ENCODE measurements around the gene CELF4. TPM values are rescaled to one million over a fixed set of nuclear protein-coding genes. Genes with fewer than 3 reads are reported as not detected.

CELF4 gene
- total RNA-seq, 1 donor from 2014 or later: not detected

DNA sequence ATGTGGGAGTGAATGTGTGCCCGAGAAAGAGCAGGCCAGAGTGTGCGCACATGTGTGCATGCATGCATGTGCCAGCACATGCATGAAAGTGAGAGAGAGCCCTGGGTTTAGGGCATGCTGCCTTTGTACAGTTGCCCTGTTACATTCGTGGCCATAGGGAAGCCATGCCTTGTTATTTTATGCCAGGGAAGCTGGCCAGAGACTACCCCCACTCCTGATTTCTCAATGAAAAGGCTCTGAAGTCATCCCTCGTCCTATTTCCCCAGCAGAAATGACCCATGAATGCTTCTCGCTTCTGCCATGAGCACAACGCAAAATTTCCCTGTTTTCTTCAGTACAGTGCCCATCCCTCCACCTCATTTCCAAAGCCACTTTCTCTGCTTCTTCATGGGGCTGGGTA, 143.0 kb downstream of the CELF4 start:
- intact Hi-C loops (cut with micrococcal nuclease): no loop called here

DNA sequence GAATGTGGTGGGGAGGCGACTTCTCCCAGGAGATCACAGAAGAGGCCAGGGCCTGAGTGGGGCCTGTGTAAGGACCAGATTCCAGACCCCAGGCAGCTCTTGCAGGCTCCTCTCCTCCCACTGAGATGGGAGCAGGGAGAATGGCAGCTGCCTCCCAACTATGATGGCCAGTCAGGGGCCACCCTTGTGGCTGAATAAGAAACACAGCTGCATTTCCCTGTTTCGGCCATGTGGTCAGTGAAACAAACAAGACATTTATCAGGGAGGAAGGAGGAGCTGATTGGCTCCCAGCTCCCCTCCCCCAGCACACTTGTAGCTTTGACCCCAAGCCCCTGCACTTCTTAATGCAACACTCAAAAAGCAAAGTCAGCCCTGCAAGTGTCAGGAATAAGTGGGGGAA, 143.5 kb downstream of the CELF4 start:
- intact Hi-C loops (cut with micrococcal nuclease): no loop called here

DNA sequence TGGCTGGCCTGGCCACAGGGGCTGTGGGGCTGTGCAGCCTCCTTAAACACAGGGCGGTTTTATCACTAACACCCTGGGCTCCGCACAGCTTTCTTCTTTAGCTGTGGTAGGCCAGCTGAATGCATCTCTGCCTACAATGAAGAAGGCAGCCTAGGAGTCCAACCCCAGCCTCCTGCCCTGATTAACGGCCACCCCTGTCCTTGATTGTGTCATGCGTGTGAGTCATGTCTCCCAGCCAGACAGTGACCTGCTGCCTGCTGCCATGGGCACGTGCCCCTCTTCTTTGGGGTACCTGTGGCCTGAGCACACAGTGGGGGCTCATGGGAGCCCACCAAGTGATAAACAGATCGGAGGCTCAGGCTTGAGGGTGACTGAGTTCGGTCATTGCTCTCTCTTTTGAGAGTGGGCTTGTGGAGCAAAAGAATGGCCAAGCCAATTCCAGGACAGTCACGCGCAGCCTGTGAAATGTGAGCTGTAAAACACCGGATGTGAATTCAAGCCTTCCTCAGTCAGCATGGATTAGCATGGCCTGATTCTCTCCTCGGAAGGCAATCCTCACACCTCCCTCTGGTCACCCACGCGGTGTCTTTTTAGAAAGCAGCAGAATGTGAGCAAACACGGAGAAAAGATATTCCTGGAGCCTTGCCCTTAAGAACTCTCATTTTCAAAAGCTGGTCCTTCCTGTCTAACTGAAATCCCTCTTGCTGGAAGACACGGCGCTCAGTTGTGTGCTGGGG, 144.1 kb downstream of the CELF4 start:
- intact Hi-C loops (cut with micrococcal nuclease): no loop called here

DNA sequence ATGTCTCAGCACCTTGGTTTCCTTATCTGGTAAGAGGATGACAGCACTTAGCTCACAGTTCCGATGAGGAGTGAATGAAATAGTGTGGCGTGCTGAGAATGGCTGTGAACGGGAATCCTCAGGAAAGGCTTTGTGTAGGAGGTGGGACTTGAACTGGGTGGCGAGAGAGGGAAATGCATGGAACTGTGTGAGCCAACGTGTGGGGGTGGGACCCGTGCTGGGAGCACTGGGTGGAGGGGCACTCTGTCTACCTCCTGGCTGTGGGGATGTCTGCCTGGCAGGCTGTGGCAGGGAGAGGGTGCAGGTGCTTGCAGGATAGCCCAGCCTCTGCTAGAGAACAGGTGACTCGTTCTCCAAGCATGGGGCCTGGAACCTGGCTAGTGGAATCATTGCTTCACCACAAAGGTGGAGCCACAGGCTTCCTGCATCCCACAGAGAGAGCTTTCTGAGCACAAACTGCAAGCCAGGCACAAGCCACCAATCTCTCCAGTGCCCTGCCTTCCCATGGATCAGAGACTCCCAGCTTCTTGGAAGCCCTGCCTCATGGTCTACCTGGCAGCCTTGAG, 145.2 kb downstream of the CELF4 start:
- intact Hi-C loops (cut with micrococcal nuclease): no loop called here

DNA sequence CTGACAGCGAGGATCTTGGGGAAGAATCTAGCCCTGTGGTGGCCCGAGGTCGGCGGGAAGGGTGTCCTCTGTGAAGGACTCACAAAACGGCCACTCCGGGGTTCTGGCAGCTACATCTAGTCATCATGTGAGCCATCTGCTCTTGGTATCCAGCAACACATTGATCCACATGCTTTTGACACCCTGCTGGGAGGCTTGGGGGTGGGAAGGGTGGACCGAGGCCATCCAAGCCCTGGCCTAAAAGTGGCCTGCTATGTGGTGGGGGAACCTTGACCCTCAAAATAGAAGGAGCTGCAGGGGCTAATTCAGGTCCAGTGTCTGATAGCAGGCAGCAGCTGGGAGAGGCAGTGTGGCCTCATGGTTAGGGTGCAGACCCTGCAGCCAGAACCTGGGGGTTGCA, 145.7 kb downstream of the CELF4 start:
- intact Hi-C loops (cut with micrococcal nuclease): no loop called here

DNA sequence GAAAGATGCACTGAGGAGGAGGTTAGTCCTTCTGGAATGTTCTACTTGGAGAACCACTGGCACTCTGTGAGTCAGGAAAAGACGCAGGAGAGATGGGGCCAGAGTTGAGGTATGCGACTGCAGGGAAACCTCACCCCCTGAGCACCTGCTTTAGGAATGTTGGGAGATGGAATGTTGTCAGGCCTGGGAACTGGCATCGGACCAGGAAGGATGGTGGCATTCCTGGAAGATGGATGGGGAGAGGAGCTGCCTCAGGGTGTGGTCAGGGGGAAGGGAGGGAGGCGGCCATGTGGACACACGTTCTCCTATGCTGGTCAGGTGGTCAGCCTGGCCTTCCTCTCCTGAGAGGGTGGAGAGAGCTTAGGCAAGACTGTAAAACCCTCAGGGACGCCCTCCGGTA, 146.3 kb downstream of the CELF4 start:
- intact Hi-C loops (cut with micrococcal nuclease): no loop called here

DNA sequence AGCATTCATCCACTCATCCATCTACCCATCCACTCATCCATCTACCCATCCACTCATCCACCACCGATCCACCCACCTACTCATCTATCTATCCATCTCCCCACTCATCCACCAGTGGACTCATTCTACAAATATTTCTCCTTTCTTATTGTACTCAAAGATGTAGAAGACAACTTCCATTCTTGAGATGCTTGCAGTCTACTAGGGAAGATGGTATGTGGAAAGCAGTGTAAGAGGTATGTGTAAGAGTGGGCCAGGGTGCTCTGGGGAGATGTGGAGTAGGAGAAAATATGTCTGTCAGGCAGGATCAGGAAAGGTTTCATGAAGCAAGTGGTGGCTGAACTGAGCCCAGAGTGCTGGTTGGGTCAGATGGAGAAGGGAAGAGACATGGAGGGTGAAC, 150.8 kb downstream of the CELF4 start:
- intact Hi-C loops (cut with micrococcal nuclease): no loop called here

DNA sequence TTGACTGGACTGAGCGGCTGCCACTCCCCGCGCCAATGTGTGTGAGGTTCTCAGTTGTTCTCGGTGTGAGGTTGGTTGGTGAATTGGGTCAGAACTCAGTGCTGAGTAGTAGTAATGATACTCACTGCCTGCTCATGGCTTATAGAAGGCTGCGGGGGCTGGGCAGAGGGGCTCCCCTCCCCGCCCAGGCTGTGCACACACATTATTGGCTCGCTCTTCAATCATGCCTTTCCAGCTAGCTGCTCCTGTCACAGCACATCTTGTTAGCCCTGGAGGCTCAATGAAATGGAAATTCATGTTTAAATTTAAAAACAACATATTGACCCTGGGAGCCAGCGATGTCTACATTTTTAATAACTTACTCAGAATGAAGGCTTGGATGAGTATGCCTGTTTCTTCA, 152.8 kb downstream of the CELF4 start:
- intact Hi-C loops (cut with micrococcal nuclease): no loop called here

DNA sequence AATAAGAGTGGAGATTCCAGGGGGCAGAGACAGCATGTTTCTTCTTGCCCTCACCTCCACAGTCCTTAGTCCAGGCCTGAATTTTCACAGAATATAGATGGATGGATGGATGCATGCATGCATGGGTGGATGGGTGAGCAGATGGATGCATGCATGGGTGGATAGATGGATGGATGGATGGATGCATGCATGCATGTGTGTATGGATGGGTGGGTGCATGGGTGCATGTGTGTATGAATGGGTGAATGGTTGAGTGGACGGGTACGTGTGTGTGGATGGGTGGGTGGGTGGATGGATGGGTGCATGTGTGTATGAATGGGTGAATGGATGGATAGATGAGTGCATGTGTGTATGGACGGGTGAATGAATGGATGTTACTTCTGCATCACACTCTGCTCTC, 153.3 kb downstream of the CELF4 start:
- intact Hi-C loops (cut with micrococcal nuclease): no loop called here

DNA sequence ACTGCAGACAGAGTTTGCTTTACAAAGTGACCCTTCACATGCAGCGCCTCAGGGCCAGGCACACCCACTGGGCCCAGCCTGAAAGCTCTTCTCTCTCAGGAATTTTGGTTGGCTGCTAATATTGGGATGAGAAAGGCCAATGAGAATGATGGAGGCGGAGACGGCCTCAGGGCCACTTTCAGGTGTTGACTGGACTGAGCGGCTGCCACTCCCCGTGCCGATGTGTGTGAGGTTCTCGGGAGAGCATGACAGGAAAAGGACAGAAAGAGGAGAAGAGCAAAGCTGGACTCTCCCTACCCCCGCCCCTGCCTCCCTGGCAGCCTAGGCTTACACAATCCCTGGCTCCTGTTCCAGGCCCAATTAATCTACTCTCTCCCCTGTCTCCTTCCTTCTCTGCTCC, 155.7 kb downstream of the CELF4 start:
- intact Hi-C loops (cut with micrococcal nuclease): no loop called here

DNA sequence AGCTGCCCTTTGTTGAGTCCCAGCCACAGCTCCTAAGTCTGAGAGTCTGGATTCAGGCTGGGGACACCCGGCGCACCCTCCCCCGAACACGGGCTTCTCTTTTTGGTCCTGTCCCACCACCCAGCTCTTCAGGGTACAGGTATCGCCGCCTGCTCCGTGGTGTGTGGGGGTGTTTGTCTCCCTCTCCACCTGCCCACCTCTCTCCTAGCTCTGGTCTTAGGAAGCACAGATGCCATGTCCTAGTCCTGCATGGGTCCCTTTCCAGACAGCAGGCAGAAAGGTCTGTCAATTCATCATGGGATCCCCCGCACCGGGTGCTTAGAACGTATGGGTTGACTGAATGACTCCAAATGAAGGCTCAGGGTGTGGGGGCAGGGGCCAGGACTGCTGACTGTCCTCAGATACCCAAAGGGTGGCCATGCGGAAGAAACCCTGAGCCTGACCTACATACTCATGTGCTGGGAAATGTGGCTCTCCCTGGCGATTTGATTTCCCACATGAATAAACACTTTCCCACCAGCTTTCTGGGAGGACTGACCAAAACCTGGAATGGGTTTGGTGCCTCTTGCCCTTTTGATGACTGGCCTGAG, 156.8 kb downstream of the CELF4 start:
- intact Hi-C loops (cut with micrococcal nuclease): no loop called here

DNA sequence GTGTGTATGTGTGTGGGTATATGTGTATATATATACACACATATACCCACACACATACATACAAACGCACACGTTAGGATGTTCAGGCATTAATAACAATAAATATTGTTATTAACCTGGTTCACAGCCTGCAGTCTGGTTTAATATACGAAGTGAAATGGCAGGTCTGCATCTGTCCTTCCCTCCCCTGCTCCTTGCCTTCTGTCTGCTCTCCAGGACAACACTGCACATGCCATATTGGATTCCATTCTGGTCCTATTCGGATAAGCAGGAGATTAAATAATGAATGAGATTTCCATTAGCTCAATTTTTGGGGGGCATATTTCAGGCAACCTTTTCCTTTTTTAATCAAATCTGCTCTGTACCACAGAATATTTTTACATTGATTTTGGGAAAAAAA, 158.0 kb downstream of the CELF4 start:
- intact Hi-C loops (cut with micrococcal nuclease): no loop called here

DNA sequence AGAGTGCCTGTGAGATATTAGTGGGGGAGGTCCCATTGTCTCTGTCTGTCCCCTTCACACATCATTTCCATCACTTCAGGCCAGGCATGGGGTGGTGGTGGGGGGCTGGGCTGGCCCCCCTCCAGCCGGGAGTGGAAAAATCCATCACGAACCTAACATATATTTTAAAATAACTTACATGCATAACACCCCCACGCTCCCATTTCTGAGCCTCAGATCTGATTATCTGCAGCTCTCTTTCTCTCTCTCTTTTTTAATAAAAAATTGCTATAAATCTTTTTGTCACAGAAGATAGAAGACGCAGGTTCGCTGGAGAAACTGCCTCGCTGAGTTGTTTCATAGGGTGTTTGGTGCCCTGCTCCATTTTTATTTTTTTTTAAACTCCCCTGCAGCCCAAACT, 159.8 kb downstream of the CELF4 start:
- intact Hi-C loops (cut with micrococcal nuclease): no loop called here

DNA sequence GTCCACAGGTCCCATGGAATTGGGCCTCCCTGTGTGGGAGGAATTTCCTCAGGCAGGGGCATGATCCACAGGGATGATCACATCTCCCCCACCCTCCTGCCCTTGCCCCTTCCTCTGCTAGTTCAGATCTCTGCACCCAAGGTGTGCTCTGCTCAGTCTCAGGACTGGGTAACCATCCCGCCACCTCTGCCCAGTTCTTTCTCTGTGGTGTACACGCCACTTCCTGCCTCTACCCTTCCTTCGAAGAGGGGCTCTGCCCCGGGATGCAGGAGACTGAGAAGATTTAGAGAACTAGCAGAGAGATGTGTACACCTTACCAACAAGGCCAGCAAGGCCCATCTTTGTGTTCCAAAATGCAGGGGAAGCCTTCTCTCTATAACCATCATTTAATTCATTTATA, 160.4 kb downstream of the CELF4 start:
- intact Hi-C loops (cut with micrococcal nuclease): no loop called here

DNA sequence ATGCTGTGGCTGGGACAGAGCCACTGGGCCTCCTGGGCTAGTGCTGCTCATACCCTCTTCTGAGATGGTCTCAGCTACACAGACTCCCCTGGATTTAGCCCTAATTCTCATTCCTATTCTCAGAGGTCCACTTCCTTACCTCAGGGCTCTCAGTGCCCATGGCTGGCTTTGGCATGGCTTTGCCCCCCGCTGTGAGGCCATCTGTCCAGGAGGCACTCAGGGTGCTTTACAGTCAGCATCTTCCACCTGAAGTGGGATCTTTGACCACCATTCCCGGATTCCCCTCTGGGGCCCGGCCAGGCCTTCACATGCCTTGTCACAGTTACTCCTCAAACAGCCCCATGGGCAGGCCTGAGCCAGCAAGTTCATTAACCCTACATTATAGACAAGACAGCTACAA, 161.8 kb downstream of the CELF4 start:
- intact Hi-C loops (cut with micrococcal nuclease): no loop called here

DNA sequence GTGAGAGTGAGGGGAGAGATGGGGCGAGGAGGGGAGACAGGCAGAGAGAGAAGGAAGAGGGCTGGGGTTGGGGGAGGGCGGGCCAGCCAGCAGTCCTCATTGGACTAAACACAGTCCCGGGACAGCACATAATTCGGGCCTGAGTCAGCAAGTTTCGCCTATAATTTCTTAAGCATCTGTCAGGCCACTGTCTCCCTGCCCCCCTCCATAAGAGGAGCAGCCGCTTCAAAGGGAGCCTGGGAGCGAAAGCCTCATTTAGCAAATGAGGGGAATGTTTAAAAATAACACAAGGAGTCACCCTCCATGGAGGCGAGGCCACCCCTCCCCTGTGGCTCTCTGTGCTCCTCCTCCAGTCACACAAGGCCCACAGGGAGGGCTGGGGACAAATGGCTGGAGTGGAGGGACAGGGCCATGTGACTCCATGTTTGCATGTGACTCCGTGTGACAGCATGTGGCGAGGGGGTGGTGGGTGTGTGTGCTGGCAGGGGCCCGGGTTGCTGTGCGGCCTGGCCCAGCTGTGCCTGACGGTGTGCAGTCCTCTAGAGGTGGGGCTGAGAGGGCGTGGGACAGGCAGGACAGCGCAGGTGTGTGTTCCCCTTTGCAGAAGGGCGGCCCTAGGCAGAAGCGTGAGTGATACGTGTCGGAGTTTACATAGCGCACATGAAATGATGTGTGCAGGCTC, 162.4 kb downstream of the CELF4 start:
- intact Hi-C loops (cut with micrococcal nuclease): no loop called here

DNA sequence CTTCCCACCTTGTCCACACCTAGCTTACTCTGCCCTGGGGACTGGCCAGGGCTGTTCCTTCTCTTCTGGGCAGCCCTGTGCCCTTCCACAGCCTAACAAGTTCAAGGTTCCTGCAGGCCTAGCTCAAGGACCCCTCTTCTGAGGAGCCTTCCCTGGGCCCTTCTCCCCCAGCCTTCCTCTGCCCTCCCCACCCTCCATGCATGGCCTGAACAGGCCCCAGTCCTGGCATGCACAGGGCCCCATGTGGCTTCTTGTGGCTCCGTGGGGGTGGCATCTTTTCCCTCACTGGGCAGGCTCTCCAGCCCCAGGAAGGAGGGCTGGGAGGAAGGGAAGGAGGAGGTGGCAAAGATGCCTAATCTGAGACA, 162.9 kb downstream of the CELF4 start:
- intact Hi-C loops (cut with micrococcal nuclease): no loop called here

DNA sequence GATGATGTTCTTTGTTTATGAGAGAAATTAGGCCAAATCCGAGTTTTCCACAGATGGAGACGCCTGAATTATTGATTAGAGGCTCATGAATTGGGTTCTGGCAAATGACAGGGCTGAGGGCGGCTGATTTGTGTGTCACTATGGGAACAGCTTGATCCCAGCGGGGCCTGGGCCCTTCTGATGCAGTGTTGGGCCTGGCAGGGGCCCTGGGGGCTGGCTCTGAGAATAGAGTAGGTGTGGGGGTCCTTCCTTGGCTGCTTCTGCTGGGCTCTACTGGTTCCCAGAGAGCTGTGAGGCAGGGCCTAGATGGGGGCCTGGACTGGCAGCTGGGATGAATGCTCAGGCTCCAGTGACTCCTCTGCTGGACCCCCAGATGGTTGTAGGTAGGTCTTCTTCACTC, 164.8 kb downstream of the CELF4 start:
- intact Hi-C loops (cut with micrococcal nuclease): loop anchor here (1.0 kb wide), 1 partner anchor 38 kb away; no protein-coding TSS in a partner anchor

DNA sequence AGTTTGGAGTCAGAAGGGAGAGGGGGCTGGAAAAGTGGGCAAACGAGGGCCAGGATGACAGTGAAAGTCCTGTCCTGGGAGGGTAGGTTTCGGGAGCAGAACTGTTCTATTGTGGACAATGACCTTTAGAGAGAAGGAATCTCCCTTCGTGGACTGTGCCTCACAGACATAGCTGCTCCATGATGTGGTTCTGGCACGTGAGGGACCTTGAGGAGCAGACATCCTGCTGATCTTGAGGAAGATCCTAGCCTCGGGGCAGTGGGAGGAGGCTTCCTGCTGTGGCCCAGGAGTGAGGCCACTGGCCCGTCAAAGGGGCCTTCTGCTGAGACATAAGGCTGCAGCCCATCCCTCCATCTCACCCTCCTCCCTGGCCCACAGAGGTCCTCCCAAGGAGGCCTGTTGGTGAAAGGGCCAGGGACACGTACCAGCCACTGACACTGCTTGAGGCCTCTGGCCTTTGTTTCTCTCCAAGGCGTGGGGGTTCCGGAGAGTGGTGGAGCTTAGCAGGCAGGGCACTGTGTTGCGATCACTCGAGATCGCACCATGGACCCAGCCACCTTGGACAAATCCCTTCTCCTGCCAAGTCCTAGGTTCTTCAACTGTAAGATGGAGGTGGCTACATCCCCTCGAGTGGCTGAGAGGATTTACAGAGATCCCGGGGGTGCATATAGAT, 167.2 kb downstream of the CELF4 start:
- intact Hi-C loops (cut with micrococcal nuclease): no loop called here

DNA sequence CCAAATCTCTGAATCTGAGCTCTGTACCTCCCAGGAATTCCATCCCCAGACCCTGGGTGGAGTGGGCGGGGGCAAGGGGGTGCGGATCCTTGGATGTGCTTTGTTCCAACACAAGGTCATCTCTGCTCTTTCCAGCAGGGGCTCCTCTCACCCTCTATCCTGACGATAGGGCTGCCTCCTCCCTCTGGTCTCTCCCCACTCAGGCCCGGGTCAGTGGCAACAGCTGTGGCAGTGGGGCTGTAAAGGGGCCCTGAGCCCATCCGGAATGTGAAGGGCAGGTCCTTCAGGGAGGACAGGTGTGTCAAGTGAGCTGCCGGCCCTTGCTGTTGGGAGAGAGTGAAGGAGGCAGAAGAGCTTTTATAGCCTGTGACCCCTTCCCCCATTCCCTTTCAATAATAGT, 167.8 kb downstream of the CELF4 start:
- intact Hi-C loops (cut with micrococcal nuclease): no loop called here

DNA sequence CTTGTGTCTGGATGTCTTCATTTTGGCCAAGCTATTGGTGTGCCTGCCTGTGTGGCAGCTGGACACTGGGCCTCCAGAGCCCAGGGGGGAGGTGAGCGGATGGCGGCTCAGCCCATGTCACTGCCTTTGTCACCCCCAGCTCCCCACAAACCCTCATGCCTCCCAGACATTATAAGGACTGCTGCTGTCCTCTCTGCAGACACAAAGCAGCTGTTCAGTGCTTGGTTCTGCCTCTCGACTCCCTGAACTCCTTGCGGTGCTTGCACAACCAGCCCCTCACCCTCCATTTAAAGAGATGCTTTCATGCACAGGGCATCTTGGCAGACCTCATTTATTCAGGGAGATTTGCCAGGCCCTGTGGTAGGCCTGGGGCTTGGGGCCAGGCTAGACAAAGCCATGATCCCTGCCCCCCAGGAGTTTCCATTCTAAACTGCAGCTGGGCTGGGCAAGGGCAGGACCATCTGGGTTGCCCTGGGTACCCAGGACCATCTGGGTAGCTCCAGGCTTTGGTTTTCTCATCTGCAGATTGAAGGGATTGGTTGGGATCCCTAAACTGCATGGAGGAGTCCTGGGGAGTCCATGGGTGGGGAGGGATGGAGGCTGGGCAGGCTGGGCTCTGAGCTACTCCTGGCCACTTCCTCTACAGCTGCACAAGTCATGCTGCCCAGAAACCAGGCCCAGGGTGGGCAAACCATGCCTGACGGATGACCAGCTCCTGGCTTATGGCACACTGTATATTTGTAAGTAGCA, 168.5 kb downstream of the CELF4 start:
- intact Hi-C loops (cut with micrococcal nuclease): no loop called here
